GM23338 (cell line): ENCODE measurements around the gene PPFIA2. TPM values are rescaled to one million over a fixed set of nuclear protein-coding genes. Genes with fewer than 3 reads are reported as not detected.

Experiments
- ATAC-seq: fragments of 200-7000 bp; cut with Tn5 transposase; 3 replicates; pipeline ENCODE4 v1.9.1; 2020
- DNase-seq: peaks from one replicate; pipeline ENCODE4 v3.0.0-alpha.2; 2015; ENCODE audit warnings: low spot score
- H2AFZ ChIP-seq: fragments of 200-600 bp; sonication (generic); 2 replicates; pipeline ENCODE4 v1.8.0; 2016; ENCODE audit warnings: antibody characterized with exemption, mild to moderate bottlenecking, moderate library complexity
- H3F3A ChIP-seq: fragments of 200-600 bp; sonication (generic); replicated peaks from 2 replicates; pipeline ENCODE4 v1.8.0; 2017; ENCODE audit warnings: antibody characterized with exemption, mixed run types, low read depth
- H3K27ac ChIP-seq: fragments of 200-600 bp; sonication (generic); 2 replicates; pipeline ENCODE4 v1.6.1; 2016; ENCODE audit warnings: low read depth
- H3K27me3 ChIP-seq: fragments of 200-600 bp; sonication (generic); 2 replicates; pipeline ENCODE4 v1.8.0; 2016; ENCODE audit warnings: mild to moderate bottlenecking, mixed run types, moderate library complexity; ENCODE audit not compliant: insufficient read depth
- H3K36me3 ChIP-seq: fragments of 200-600 bp; sonication (generic); 2 replicates; pipeline ENCODE4 v1.8.0; 2016; ENCODE audit warnings: mild to moderate bottlenecking; ENCODE audit not compliant: insufficient read depth
- H3K4me1 ChIP-seq: fragments of 200-600 bp; sonication (generic); 2 replicates; pipeline ENCODE4 v1.8.0; 2016; ENCODE audit warnings: mild to moderate bottlenecking, moderate library complexity; ENCODE audit not compliant: insufficient read depth
- H3K4me2 ChIP-seq: fragments of 200-600 bp; sonication (generic); 2 replicates; pipeline ENCODE4 v1.7.1; 2017; ENCODE audit warnings: mixed run types
- H3K4me3 ChIP-seq: fragments of 200-600 bp; sonication (generic); 2 replicates; pipeline ENCODE4 v1.6.1; 2016; ENCODE audit warnings: mixed run types
- H3K79me2 ChIP-seq: fragments of 200-600 bp; sonication (generic); replicated peaks from 2 replicates; pipeline ENCODE4 v1.8.0; 2017; ENCODE audit warnings: mild to moderate bottlenecking; ENCODE audit not compliant: insufficient read depth
- H3K9me2 ChIP-seq: fragments of 200-600 bp; sonication (generic); 2 replicates; pipeline ENCODE4 v1.8.0; 2017; ENCODE audit not compliant: insufficient read depth
- H4K20me1 ChIP-seq: fragments of 200-600 bp; sonication (generic); replicated peaks from 2 replicates; pipeline ENCODE4 v1.8.0; 2017; ENCODE audit warnings: mild to moderate bottlenecking; ENCODE audit not compliant: insufficient read depth
- H3K27ac Mint-ChIP-seq: 2 replicates; pipeline ENCODE4 v1.8.0; 2020; ENCODE audit warnings: inconsistent platforms, mild to moderate bottlenecking, moderate library complexity, mixed read lengths
- H3K27me3 Mint-ChIP-seq: 3 replicates; pipeline ENCODE4 v1.8.0; 2022; ENCODE audit warnings: low read depth, mild to moderate bottlenecking, moderate library complexity, mixed read lengths, inconsistent platforms; ENCODE audit not compliant: insufficient read depth, poor library complexity
- H3K36me3 Mint-ChIP-seq: 3 replicates; pipeline ENCODE4 v1.8.0; 2021; ENCODE audit warnings: low read depth, mild to moderate bottlenecking, inconsistent platforms, moderate library complexity, mixed read lengths
- H3K4me1 Mint-ChIP-seq: 3 replicates; pipeline ENCODE4 v1.8.0; 2020; ENCODE audit warnings: mild to moderate bottlenecking, inconsistent platforms, mixed read lengths
- H3K4me3 Mint-ChIP-seq: 3 replicates; pipeline ENCODE4 v1.8.0; 2021; ENCODE audit warnings: moderate library complexity, mild to moderate bottlenecking, inconsistent platforms, mixed read lengths
- H3K9me3 Mint-ChIP-seq: 3 replicates; pipeline ENCODE4 v1.8.0; 2020; ENCODE audit warnings: moderate library complexity, mild to moderate bottlenecking, inconsistent platforms, mixed read lengths
- CREB1 ChIP-seq: fragments of 250-450 bp; sonication (Bioruptor Pico); IDR thresholded peaks from 2 replicates; pipeline ENCODE4 v1.5.0; 2020; ENCODE audit warnings: low read depth, mild to moderate bottlenecking, moderate library complexity
- EZH2 ChIP-seq: fragments of 200-600 bp; sonication (generic); IDR thresholded peaks from one replicate; pipeline ENCODE4 v1.8.0; 2017; ENCODE audit warnings: antibody characterized with exemption, mild to moderate bottlenecking, low read depth; ENCODE audit not compliant: unreplicated experiment
- EZH2phosphoT487 ChIP-seq: fragments of 200-600 bp; sonication (generic); IDR thresholded peaks from one replicate; pipeline ENCODE4 v1.8.1; 2018; ENCODE audit warnings: antibody characterized with exemption; ENCODE audit not compliant: unreplicated experiment
- JUNB ChIP-seq: IDR thresholded peaks from one replicate; pipeline ENCODE4 v1.6.1; 2016; ENCODE audit warnings: antibody characterized with exemption; ENCODE audit not compliant: unreplicated experiment
- NANOG ChIP-seq: IDR thresholded peaks from 2 replicates; pipeline ENCODE4 v1.6.1; 2016; ENCODE audit warnings: antibody characterized with exemption, borderline replicate concordance
- REST ChIP-seq: IDR thresholded peaks from one replicate; pipeline ENCODE4 v1.6.1; 2018; ENCODE audit warnings: antibody characterized with exemption; ENCODE audit not compliant: unreplicated experiment
- STAT1 ChIP-seq: IDR thresholded peaks from one replicate; pipeline ENCODE4 v1.6.1; 2016; ENCODE audit warnings: antibody characterized with exemption; ENCODE audit not compliant: unreplicated experiment
- ZNF114 ChIP-seq: fragments of 250-450 bp; sonication (Bioruptor Pico); IDR thresholded peaks from 2 replicates; pipeline ENCODE4 v1.5.0; 2020; ENCODE audit warnings: mild to moderate bottlenecking, moderate library complexity
- ZNF331 ChIP-seq: fragments of 250-450 bp; sonication (Bioruptor Pico); IDR thresholded peaks from 2 replicates; pipeline ENCODE4 v1.5.0; 2020; ENCODE audit warnings: low read depth, mild to moderate bottlenecking, moderate library complexity
- polyA plus RNA-seq: library from polyadenylated mRNA; unstranded; fragments of >200 nt; fragmentation: Nextera tagmentation; extraction: Ambion mirVana; gene quantifications from 2 replicates; pipeline ENCODE4 v1.2.1, GENCODE V29; 2016
- total RNA-seq: library from RNA; depleted of rRNA; stranded (reverse); fragments of >200 nt; shearing (Covaris generic); gene quantifications from 2 replicates; pipeline ENCODE4 v1.2.3, GENCODE V29; 2014
- TF ChIP-seq, protein P1 (sequence below): IDR thresholded peaks from 2 replicates; pipeline ENCODE4 v1.6.1; 2016; ENCODE audit warnings: antibody characterized with exemption
- TF ChIP-seq, protein P2 (sequence below), 2 experiments: fragments of 200-600 bp in 1 of 2; sonication (generic) in 1 of 2; conservative IDR thresholded peaks; 2 replicates each; pipeline versions ENCODE4 v1.5.1 to v1.6.1; 2016 to 2017; ENCODE audit warnings: antibody characterized with exemption in 2 of 2, low read depth in 2 of 2, mild to moderate bottlenecking in 2 of 2, moderate library complexity in 1 of 2
- TF ChIP-seq, protein P3 (sequence below): fragments of 250-450 bp; sonication (Bioruptor Pico); IDR thresholded peaks from 2 replicates; pipeline ENCODE4 v1.5.0; 2020; ENCODE audit warnings: mild to moderate bottlenecking, moderate library complexity

The PPFIA2 gene
- total and polyA plus RNA-seq, 2 experiments from 2014 or later = 5.4 to 7.2 TPM

GRCh38 chr12:81439344-81439743, 319.8 kb downstream of the PPFIA2 start (continued):
- TF ChIP-seq REST (no peak), JUNB (no peak)

DNA sequence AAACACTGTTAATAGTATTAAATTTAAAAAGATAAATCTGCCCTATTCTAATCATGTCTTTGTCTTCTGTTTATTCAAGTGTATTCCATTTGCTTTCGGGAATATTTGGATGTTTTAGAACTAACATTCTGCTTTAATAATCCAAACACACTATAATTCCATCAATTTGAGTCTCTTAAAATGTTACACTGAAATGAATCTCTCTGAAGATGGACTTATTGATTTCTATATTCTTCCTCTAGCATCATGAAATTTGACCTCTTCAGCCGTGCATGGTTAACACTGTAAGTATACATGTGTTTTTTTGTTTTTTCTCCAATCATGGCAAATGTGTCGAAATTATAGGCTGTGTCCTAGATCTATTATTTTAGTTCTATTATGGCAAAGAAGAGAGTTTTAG, 342.1 kb downstream of the PPFIA2 start:
- H2AFZ ChIP-seq = no peak overlapping the region
- H4K20me1 ChIP-seq = no peaks in the 10 kb centered on the region
- Mint-ChIP-seq H3K27me3 (no peaks in the 10 kb centered on the region), H3K4me3 (no peak overlapping the region), H3K36me3 (no peaks in the 10 kb centered on the region), H3K4me1 (no peaks in the 10 kb centered on the region; the same call in 1 of the 3 replicates), H3K27ac (no peak overlapping the region), H3K9me3 (no peaks in the 10 kb centered on the region; the same call in 2 of the 3 replicates)
- H3K4me1 ChIP-seq = no peaks in the 10 kb centered on the region
- DNase-seq (no peak), ATAC-seq (no peak)
- no peaks in the 10 kb centered on the region for H3F3A ChIP-seq
- H3K79me2 ChIP-seq = no peaks in the 10 kb centered on the region
- H3K27ac ChIP-seq = no peak overlapping the region
- H3K4me2 ChIP-seq = no peak overlapping the region
- H3K27me3 ChIP-seq = no peaks in the 10 kb centered on the region
- no peaks in the 10 kb centered on the region for H3K9me2 ChIP-seq
- H3K36me3 ChIP-seq = no peaks in the 10 kb centered on the region
- no peak overlapping the region for H3K4me3 ChIP-seq
- TF ChIP-seq NANOG (no peak), JUNB (no peak), EZH2phosphoT487 (no peak), STAT1 (no peak), ZNF331 (no peak), EZH2 (no peak), CREB1 (no peak), ZNF114 (no peak)
- TF ChIP-seq, protein P1, sequence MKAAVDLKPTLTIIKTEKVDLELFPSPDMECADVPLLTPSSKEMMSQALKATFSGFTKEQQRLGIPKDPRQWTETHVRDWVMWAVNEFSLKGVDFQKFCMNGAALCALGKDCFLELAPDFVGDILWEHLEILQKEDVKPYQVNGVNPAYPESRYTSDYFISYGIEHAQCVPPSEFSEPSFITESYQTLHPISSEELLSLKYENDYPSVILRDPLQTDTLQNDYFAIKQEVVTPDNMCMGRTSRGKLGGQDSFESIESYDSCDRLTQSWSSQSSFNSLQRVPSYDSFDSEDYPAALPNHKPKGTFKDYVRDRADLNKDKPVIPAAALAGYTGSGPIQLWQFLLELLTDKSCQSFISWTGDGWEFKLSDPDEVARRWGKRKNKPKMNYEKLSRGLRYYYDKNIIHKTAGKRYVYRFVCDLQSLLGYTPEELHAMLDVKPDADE = no peak
- TF ChIP-seq, protein P2, sequence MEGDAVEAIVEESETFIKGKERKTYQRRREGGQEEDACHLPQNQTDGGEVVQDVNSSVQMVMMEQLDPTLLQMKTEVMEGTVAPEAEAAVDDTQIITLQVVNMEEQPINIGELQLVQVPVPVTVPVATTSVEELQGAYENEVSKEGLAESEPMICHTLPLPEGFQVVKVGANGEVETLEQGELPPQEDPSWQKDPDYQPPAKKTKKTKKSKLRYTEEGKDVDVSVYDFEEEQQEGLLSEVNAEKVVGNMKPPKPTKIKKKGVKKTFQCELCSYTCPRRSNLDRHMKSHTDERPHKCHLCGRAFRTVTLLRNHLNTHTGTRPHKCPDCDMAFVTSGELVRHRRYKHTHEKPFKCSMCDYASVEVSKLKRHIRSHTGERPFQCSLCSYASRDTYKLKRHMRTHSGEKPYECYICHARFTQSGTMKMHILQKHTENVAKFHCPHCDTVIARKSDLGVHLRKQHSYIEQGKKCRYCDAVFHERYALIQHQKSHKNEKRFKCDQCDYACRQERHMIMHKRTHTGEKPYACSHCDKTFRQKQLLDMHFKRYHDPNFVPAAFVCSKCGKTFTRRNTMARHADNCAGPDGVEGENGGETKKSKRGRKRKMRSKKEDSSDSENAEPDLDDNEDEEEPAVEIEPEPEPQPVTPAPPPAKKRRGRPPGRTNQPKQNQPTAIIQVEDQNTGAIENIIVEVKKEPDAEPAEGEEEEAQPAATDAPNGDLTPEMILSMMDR (conservative IDR thresholded peaks at IDR 0.05; ENCODE audit: low read depth in 2 of 2) = no peak
- TF ChIP-seq, protein P3, sequence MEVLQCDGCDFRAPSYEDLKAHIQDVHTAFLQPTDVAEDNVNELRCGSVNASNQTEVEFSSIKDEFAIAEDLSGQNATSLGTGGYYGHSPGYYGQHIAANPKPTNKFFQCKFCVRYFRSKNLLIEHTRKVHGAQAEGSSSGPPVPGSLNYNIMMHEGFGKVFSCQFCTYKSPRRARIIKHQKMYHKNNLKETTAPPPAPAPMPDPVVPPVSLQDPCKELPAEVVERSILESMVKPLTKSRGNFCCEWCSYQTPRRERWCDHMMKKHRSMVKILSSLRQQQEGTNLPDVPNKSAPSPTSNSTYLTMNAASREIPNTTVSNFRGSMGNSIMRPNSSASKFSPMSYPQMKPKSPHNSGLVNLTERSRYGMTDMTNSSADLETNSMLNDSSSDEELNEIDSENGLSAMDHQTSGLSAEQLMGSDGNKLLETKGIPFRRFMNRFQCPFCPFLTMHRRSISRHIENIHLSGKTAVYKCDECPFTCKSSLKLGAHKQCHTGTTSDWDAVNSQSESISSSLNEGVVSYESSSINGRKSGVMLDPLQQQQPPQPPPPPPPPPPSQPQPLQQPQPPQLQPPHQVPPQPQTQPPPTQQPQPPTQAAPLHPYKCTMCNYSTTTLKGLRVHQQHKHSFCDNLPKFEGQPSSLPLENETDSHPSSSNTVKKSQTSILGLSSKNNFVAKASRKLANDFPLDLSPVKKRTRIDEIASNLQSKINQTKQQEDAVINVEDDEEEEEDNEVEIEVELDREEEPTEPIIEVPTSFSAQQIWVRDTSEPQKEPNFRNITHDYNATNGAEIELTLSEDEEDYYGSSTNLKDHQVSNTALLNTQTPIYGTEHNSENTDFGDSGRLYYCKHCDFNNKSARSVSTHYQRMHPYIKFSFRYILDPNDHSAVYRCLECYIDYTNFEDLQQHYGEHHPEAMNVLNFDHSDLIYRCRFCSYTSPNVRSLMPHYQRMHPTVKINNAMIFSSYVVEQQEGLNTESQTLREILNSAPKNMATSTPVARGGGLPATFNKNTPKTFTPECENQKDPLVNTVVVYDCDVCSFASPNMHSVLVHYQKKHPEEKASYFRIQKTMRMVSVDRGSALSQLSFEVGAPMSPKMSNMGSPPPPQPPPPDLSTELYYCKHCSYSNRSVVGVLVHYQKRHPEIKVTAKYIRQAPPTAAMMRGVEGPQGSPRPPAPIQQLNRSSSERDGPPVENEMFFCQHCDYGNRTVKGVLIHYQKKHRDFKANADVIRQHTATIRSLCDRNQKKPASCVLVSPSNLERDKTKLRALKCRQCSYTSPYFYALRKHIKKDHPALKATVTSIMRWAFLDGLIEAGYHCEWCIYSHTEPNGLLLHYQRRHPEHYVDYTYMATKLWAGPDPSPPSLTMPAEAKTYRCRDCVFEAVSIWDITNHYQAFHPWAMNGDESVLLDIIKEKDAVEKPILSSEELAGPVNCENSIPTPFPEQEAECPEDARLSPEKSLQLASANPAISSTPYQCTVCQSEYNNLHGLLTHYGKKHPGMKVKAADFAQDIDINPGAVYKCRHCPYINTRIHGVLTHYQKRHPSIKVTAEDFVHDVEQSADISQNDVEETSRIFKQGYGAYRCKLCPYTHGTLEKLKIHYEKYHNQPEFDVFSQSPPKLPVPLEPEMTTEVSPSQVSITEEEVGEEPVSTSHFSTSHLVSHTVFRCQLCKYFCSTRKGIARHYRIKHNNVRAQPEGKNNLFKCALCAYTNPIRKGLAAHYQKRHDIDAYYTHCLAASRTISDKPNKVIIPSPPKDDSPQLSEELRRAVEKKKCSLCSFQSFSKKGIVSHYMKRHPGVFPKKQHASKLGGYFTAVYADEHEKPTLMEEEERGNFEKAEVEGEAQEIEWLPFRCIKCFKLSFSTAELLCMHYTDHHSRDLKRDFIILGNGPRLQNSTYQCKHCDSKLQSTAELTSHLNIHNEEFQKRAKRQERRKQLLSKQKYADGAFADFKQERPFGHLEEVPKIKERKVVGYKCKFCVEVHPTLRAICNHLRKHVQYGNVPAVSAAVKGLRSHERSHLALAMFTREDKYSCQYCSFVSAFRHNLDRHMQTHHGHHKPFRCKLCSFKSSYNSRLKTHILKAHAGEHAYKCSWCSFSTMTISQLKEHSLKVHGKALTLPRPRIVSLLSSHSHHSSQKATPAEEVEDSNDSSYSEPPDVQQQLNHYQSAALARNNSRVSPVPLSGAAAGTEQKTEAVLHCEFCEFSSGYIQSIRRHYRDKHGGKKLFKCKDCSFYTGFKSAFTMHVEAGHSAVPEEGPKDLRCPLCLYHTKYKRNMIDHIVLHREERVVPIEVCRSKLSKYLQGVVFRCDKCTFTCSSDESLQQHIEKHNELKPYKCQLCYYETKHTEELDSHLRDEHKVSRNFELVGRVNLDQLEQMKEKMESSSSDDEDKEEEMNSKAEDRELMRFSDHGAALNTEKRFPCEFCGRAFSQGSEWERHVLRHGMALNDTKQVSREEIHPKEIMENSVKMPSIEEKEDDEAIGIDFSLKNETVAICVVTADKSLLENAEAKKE (CRISPR knock-in tag) = no peak
